RWPE2 (cell line): ENCODE data around the gene PQBP1.

ENCODE experiments used
- ATAC-seq: fragments of 200-7000 bp; cut with Tn5 transposase; 3 replicates; pipeline ENCODE4 v1.9.1; 2021; ENCODE audit warnings: low read depth
- DNase-seq: peaks from one replicate; pipeline ENCODE4 v3.0.0-alpha.2; 2020; ENCODE audit warnings: low spot score
- H3K27ac ChIP-seq: fragments of 450-650 bp; 2 replicates; pipeline ENCODE4 v1.5.1; 2017; ENCODE audit warnings: mild to moderate bottlenecking; ENCODE audit not compliant: poor library complexity, severe bottlenecking
- H3K27me3 ChIP-seq: fragments of 250-450 bp; sonication (Bioruptor Pico); 2 replicates; pipeline ENCODE4 v1.5.1; 2021; ENCODE audit warnings: mild to moderate bottlenecking, moderate library complexity; ENCODE audit not compliant: insufficient read depth, poor library complexity, severe bottlenecking
- H3K36me3 ChIP-seq: fragments of 250-450 bp; sonication (Bioruptor Pico); 2 replicates; pipeline ENCODE4 v1.5.1; 2020; ENCODE audit warnings: low read depth, mild to moderate bottlenecking, moderate library complexity
- H3K4me1 ChIP-seq: fragments of 250-450 bp; sonication (Bioruptor Pico); 2 replicates; pipeline ENCODE4 v1.5.1; 2021; ENCODE audit warnings: mild to moderate bottlenecking, moderate library complexity; ENCODE audit not compliant: insufficient read depth, poor library complexity, severe bottlenecking
- H3K4me3 ChIP-seq: fragments of 250-450 bp; sonication (Bioruptor Pico); 2 replicates; pipeline ENCODE4 v1.5.1; 2021; ENCODE audit warnings: mild to moderate bottlenecking, moderate library complexity; ENCODE audit not compliant: severe bottlenecking
- H3K9me3 ChIP-seq: fragments of 250-450 bp; sonication (Bioruptor Pico); 2 replicates; pipeline ENCODE4 v1.5.1; 2021; ENCODE audit warnings: mild to moderate bottlenecking, moderate library complexity; ENCODE audit not compliant: severe bottlenecking
- TF ChIP-seq, protein P1 (sequence below): fragments of 450-650 bp; IDR thresholded peaks from one replicate; pipeline ENCODE4 v1.5.1; 2017; ENCODE audit warnings: mild to moderate bottlenecking, moderate library complexity; ENCODE audit not compliant: poor library complexity, severe bottlenecking

The PQBP1 gene

DNA sequence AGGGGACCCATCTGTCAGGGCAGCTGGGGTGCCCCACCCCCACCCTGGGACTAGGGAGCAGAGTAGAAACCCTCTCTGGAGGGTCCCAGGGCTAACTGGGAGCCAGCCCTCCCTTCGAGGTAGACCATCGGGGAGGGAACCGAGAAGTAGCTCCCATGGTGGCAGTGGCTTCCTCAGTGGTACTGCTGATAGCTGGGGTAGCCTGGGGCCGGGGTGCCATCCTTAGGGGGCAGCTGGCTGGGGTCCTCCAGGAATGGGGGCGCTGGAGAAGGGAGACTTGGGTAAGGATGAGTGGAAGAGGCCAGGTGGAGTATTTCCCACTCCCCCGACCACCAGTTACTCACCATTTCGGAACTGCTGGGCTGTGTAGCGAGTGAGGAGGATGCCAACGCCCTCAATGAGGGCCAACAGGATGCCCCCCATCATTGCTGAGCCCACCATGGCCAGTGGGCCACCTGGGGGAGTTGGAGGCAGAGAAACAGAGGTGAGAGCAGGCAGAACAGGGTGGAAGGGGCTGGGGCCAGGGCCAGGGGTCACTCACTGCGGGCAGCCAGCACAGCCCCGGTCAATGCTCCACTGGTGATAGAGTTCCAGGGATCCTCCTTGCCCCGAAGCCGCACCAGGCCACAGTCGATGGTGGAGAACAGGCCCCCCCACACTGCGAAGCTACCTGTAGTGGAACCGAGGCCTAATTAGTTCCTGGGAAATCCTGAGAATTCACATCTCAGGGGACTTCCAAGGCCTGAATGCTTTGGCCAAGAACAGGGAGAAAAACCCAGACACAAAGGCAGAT is 4.0 kb upstream of the PQBP1 start:
- no peak for ATAC-seq

DNA sequence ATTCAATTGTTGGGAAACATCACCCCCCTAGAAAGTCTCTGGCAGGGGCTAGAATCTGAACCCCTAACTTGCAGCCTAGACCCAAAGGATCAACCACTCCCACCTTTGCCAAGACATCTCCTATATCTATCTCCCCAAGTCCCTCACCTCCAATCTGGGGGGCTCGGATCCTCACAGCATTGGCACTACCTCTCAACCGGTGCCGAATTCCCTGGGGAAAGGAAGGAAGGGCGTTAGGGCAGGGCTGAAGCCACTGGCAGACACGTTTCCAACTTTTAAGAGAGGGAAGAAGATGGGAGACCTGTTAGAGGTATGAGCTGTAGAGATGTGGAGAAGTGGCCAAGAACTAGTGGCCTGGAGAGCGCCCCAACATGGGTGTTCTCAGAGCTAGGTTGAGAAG is 2.8 kb upstream of the PQBP1 start:
- Histone ChIP-seq H3K36me3 (peaks cover 25% of the 10 kb centered on the region), H3K27me3 (no peaks in the 10 kb centered on the region), H3K27ac (no peak overlapping the region), H3K4me1 (no peaks in the 10 kb centered on the region), H3K9me3 (no peaks in the 10 kb centered on the region), H3K4me3 (no peak overlapping the region)
- DNase-seq (no peak), ATAC-seq (no peak)
- TF ChIP-seq, protein P1, sequence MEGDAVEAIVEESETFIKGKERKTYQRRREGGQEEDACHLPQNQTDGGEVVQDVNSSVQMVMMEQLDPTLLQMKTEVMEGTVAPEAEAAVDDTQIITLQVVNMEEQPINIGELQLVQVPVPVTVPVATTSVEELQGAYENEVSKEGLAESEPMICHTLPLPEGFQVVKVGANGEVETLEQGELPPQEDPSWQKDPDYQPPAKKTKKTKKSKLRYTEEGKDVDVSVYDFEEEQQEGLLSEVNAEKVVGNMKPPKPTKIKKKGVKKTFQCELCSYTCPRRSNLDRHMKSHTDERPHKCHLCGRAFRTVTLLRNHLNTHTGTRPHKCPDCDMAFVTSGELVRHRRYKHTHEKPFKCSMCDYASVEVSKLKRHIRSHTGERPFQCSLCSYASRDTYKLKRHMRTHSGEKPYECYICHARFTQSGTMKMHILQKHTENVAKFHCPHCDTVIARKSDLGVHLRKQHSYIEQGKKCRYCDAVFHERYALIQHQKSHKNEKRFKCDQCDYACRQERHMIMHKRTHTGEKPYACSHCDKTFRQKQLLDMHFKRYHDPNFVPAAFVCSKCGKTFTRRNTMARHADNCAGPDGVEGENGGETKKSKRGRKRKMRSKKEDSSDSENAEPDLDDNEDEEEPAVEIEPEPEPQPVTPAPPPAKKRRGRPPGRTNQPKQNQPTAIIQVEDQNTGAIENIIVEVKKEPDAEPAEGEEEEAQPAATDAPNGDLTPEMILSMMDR, result no peak

More for the DNA sequence above, 4.0 kb upstream of the PQBP1 start:
- no peak for DNase-seq
- no peak overlapping the region for H3K27ac ChIP-seq
- no peaks in the 10 kb centered on the region for H3K27me3 ChIP-seq
- no peak overlapping the region for H3K4me3 ChIP-seq
- TF ChIP-seq, protein P1, result no peak
- no peaks in the 10 kb centered on the region for H3K4me1 ChIP-seq
- no peaks in the 10 kb centered on the region for H3K9me3 ChIP-seq
- peaks cover 16% of the 10 kb centered on the region; the same call in 1 of the 2 replicates for H3K36me3 ChIP-seq

DNA sequence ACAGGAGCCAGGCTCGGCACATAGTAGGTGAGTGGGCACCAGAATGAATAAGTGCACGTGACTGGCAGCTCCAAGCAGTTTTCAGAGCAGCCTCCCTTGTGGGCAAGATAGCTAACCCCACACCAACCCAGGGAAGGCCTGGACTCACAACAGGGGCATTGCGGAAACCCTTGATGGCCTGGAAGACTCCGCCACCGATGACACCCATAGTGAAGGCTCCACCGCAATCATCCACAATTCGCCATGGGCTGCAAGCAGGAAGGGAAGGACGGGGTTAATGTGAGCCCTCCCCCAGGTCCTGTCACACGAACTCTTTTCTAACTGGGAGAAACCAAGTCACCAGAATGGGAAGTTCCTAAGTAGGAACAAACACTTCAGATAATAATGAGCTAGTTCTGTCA is 1.1 kb upstream of the PQBP1 start:
- Histone ChIP-seq H3K4me1 (no peaks in the 10 kb centered on the region), H3K36me3 (peaks cover 25% of the 10 kb centered on the region), H3K4me3 (peak overlapping the region; percentile 83), H3K27me3 (no peaks in the 10 kb centered on the region), H3K27ac (peak overlapping the region; percentile 74), H3K9me3 (no peaks in the 10 kb centered on the region)
- DNase-seq (no peak), ATAC-seq (no peak)
- TF ChIP-seq, protein P1, result no peak

DNA sequence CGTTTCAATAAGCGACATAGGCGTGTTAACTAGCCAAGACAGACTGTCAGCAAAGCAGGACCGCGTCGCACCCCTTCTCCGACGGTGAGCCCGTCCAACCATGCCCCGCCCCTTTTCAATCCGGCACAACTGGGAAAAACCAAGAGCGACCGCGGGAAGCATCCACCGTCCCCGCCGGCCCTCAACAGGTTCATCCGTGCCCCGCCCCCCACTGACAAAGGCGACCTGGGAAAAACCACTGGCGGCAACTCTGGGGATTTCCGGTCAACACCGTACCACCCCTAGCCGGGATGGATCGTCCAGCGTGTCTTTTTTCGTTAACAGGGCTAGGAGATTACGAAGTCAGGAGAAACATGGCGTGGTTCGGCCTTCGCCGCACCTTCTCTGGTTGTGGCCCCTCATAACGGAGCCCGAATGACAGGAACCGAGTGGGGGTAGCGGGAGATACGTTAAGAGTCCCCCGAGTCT is 539 bp upstream of the PQBP1 start:
- TF ChIP-seq, protein P1, result no peak
- Histone ChIP-seq H3K4me1 (no peaks in the 10 kb centered on the region), H3K9me3 (no peaks in the 10 kb centered on the region), H3K4me3 (peak overlapping the region; percentile 83), H3K27me3 (no peaks in the 10 kb centered on the region), H3K27ac (peak overlapping the region; percentile 74), H3K36me3 (peaks cover 25% of the 10 kb centered on the region)
- ATAC-seq, result peak; percentile 43
- DNase-seq, result peak; percentile 81

- Histone ChIP-seq H3K36me3 (peaks cover 27% of the 10 kb centered on the region), H3K4me1 (no peaks in the 10 kb centered on the region), H3K27me3 (no peaks in the 10 kb centered on the region), H3K4me3 (no peak overlapping the region), H3K9me3 (no peaks in the 10 kb centered on the region), H3K27ac (no peak overlapping the region)
- ATAC-seq (no peak), DNase-seq (no peak)
- TF ChIP-seq, protein P1, result no peak
These were observed 1.3 kb downstream of the PQBP1 start for GRCh38 chrX:48899078-48899410.
